Fibroblast of skin of abdomen (primary cell): Measurements from ENCODE around the gene SH3RF1.

Source experiments
- DNase-seq: peaks from one replicate; pipeline ENCODE4 v3.0.0-alpha.2; 2013

SH3RF1 gene

GRCh38 chr4:169132561-169133305, 138.0 kb downstream of the SH3RF1 start:
- peak; percentile 17 for DNase-seq

DNA sequence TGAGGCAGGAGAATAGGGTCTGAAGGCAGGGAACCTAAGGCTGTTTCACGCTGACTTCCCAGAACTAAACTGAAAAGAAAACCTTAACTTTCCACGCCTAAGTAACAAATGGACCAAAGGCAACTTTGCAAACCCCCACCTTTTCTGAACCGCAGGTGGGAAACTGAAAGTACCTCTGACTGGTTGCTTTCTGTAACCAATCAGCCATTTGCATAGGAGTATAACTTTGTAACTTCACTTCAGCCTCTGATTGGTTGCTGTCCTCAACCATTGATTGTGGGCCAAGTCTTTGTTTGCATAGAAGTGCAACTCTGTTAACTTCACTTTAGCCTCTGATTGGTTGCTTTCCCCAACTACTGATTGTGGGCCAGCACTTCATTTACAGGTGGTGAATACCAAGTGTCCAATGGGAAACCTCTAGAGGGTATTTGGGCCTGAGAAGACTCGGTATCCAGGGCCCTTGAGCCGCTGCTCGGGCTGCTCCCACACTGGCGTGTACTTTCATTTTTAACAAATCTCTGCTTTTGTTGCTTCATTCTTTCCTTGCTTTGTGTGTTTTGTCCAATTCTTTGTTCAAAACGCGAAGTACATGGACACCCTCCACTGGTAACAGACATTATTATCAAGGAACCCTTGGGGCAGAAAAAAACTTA, 139.1 kb downstream of the SH3RF1 start:
- no peak for DNase-seq

DNA sequence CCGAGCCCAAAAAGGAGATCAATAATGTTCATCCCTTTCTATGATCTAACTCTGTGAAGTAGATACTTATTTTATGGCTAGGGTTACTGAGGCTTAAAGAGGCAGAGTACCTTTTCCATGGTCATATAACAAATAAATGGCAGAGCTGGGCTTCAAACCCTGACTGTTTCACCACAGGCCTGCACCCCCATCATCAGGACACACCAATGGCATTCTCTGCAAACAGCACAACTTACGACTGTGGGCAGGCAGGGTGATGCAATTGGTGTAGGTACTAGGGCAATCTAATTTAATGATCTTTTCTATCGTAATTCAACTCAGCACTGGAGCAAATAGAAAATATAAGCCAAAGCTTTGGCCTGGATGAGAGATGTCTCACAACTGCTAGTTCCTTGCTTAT, 141.9 kb downstream of the SH3RF1 start:
- peak; percentile 76 for DNase-seq

DNA sequence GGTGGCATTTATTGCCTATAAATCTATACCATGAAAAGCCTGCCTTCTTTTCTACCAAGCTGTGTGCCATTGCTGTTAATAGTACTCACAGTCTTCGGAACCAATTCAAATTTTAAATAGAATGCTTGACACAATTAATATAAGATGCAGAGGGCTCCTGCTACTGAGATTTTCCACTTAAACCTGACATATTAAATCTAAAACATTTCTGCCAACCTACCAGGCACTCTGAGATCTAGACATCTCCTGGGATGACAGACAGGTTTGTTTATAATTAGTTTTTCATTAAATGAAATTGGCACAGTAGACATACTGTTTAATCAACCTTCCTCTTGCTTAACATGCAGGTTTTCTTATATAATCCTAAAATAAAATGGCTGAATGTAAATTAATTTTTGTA, 143.4 kb downstream of the SH3RF1 start:
- no peak for DNase-seq

- no peak for DNase-seq
These were observed 146.1 kb downstream of the SH3RF1 start for GRCh38 chr4:169124661-169125060.

- DNase-seq, result no peak
These were observed 148.3 kb downstream of the SH3RF1 start for GRCh38 chr4:169122422-169122821.

- DNase-seq, result no peak
These were observed 148.8 kb downstream of the SH3RF1 start for GRCh38 chr4:169121861-169122382.

DNA sequence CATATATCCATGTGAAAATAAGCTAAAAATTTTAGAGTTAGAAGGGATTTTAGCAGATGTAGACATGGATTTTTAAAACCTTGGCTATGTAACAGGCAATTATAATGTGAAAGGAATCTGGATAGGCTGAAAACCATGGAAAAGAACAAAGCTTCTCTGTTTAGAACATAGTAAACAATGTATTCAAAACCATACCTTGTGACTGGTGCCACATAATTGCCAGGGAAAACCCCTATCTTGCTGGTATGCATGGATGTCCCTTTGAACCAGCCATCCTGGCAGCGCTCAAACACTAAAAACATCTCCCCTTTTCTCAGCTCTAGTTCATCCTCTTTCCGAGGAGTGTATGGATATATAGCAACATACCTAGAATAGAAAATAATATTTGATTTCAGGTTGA, 150.1 kb downstream of the SH3RF1 start:
- no peak for DNase-seq

DNA sequence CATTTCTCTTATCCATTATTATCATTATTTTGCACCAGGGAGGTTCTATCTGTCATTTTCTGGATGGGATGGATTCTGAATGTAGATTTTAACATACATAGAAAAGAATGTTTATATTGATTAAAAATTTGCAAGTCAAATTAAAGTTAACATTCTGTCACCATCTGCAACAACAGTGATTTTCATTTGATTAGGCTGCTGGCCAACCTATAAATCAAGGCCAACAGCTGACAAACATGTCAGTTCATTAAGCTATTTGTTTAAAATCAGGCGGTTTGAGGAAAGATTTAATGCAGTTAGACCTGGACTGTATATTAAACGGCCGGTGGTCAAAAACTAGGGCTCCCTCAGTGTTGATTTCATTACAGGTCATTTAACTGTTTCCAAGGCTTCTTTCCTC, 151.2 kb downstream of the SH3RF1 start:
- no peak for DNase-seq

DNA sequence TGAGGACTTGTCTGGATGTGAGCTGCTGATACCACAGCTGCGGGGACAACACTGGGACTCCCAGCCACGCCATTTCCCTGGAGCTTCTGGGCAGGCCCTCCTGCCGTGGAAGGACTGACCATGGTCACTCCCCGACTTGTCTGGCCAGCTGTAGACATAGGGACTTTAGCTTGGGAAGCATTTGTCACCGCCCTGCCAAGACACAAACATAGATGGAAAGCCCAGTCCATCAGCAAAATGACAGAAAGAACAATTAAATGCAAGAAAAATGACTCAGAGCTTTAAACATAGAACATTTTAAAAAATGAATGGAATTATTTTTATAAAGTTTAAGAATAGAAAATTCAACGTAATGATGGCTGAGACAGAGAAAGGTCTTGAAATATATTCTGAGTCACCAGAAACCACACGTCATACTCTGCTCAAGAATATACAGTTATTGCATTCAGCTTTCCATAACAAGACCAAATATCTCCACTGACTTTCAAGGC, 153.1 kb downstream of the SH3RF1 start:
- peak; percentile 89 for DNase-seq

DNA sequence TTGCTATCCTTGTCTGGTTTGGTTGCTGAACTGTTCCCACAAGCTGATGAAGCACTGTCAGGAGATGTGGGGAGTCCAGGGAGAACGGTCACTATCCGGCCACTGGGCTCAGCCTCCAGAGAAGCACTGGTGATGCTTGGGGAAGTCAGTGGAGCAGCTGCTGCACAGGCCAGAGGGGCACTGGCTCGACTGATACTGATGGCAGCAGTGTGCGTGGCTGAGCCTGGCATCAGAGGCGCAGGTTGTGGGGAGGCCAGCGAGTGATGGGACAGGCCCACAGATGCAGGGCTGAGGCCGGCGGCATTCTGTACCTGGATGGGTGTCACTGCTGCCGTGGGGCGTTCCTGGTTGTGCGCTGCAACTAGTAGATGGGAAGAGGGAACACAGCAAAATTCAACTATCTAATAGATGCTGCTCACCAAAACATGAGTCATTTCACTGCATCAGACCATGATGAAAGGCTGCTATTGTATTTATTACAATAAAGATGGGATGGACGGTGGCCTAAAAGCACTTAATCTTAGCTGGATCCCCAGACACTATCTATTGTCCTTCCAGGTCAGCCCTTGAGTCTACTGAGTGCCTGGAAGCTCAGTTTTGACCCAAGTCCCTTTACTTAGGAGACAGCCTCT, 154.4 kb downstream of the SH3RF1 start:
- DNase-seq, result peak; percentile 43

GRCh38 chr4:169115897-169116254, 154.9 kb downstream of the SH3RF1 start:
- DNase-seq, result peak; percentile 98

DNA sequence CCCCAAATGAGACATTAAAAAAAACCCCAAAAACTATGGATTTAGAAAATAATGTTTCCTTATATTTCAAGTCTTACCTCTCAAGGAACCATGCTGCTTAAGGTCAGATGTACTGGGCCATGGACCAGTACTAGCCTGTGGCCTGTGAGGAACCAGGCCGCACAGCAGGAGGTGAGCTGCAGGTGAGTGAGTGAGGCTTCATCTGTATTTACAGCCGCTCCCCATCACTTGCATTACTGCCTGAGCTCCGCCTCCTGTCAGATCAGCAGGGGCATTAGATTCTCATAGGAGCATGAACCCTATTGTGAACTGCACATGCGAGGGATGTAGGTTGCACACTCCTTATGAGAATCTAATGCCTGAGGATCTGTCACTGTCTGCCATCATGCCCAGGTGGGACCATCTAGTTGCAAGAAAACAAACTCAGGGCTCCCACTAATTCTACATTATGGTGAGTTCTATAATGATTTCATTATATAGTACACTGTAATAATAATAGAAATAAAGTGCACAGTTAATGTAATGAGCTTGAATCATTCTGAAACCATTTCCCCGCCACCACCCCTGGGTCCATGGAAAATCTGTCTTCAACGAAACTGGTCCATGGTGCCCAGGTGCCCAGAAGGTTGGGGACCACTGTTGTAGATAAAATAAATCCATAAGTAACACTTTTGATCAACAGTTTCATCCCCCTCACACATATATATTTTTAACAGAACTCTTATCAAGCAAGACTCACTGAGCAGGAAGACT, 155.4 kb downstream of the SH3RF1 start:
- no peak for DNase-seq

- no peak for DNase-seq
These were observed 156.3 kb downstream of the SH3RF1 start for GRCh38 chr4:169114341-169114974.

DNA sequence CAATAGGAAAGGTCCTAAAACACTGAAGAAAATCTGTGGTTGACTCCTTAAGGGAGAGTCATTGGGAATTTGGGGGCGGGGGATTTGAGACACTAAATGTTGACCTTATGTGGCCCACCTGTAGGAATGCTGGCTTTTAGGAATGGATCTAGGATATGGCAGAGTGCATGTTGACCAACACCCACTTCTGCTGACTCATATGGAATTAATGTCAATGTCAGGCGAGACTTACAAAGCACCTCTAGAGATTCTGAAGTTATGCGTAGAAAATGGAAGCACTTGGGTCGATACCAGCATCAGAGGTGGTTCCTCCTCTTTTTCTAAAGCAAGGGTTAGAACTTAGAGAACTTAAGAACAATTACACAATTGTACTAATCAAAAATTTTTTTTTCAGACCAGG, 160.1 kb downstream of the SH3RF1 start:
- no peak for DNase-seq

DNA sequence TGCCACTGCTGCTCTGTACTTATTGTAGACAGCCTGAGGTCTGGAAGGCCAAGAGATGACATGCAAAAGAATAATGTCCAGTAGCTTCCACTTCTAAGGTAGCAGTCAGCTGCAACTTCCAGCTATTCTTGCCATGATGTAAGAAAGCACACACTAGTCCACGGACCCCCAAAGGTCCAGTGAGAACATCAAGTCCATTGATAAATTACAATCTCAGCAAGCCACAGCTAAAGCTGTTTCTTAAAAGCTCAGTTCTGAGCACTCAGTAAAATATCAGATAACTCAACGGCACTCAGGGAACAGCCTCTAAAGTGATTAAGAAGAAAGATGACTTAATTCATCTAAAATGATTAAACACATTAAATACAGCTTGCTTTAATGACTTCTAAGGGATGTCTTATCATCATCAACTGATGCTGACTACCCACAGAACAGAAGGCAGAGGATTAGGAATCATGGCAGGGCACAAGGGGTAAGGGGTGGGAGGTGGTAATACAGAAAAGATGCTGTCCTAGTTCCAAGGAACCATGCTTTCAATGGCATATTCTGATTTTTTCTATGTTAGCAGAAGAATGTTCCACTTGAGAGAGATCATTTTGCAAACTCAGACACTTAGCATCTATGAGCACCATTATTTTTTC, 161.6 kb downstream of the SH3RF1 start:
- DNase-seq, result no peak

DNA sequence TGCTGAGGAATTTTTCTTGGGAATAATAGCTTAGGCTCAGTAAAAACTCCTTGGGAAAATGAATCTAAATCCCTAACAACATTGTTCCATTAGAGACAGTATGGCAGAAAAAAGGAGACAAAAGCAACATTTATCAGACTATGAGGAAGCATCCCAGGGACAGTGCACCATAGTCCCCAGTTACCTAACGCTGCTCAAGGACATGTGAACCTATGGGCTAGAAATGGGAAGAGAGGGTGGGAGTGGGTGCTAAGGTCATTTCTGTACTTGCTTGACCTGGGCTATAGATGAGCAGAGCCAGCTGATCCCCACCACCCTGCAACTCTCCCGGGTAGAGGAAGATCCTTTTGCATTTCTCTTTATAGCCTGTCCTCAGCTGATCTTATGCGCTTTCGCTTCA, 162.5 kb downstream of the SH3RF1 start:
- DNase-seq, result no peak

DNA sequence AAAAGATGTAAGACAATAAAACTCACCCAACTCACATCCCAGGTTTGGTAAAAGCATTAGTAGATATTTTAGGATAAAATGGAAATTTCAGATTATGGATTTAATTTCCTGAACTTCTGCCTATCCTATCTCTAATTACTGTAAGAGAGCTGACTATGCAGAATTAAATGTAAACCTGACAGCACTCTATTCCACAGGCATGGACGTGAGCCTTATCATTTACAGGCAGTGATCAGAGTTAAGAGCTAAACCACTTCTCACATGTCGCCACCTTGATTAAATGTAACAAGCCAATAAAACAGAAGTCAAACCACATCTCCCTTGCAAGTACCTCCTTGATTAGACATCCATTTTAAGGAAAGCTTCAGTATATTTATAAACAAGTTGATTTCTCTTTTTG, 163.2 kb downstream of the SH3RF1 start:
- DNase-seq, result no peak

GRCh38 chr4:169106696-169107229, 164.0 kb downstream of the SH3RF1 start:
- DNase-seq, result no peak

GRCh38 chr4:169105620-169106019, 165.1 kb downstream of the SH3RF1 start:
- DNase-seq, result no peak

DNA sequence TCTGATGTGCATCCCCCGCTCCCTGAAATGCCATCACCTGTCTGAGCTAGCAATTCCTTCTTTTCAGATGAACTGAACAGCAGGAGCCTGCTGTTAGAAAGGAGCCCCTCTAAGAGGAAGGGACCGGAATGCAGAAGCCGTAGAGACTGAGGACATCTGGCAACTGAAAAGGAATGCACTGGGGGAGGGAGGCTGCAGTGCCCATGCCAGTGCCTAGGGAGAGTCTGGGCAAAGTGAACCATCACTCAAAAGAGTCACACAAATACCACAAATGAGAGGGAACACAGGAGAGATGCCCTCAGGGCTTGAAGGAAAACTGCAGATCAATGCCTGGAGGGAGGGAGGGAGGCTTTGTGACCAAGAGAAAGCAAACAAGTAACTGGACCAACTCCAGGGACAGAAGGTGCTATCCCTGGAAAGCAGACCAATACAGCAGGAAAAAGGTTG, 166.8 kb downstream of the SH3RF1 start:
- DNase-seq, result no peak
